HepG2 (cell line): ENCODE data around the gene SLC5A10. TPM values are rescaled to one million over a fixed set of nuclear protein-coding genes. Genes with fewer than 3 reads are reported as not detected.
A peak's percentile ranks its signal among the peaks of the same experiment; 100 is the strongest.
"Not testable (repeated sequence)": the region's sequence is repeated elsewhere in the genome, so short reads cannot be mapped to it uniquely, and the experiment has no call there.

Experiments used
- ATAC-seq: fragments of 200-7000 bp; cut with Tn5 transposase; 3 replicates; pipeline ENCODE4 v1.9.1; 2020; ENCODE audit warnings: mild to moderate bottlenecking, moderate library complexity
- BruUV-seq: library from RNA; stranded (reverse); fragments of 400-500 nt; replicated peaks from 2 replicates; lab custom pipeline; 2021; lab: Mats Ljungman, UMichigan
- CTCF ChIA-PET: fragments of 300-600 bp; formaldehyde crosslinking; extraction: SDS; loops from one replicate; lab custom pipeline; 2021; ENCODE audit warnings: low total read pairs, inconsistent platforms, low intra/inter-chr PET ratio; lab: Yijun Ruan, JAX
- POLR2A ChIA-PET: fragments of 350-600 bp; sonication (Branson Sonifier 250); formaldehyde crosslinking; loops from one replicate; lab custom pipeline; 2020; ENCODE audit warnings: antibody characterized with exemption, inconsistent platforms; lab: Yijun Ruan, JAX
- DNase-seq: peaks from one replicate; pipeline ENCODE4 v3.0.0-alpha.2; 2015; ENCODE audit warnings: low spot score
- FAIRE-seq: peaks from 3 replicates; lab custom pipeline; 2011; peaks lifted over from hg19 to GRCh38; lab: Jason Lieb, UNC
- H2AFZ ChIP-seq: one replicate; pipeline ENCODE4 v1.6.1; 2011; ENCODE audit warnings: low read length, inconsistent platforms
- H3K27ac ChIP-seq: fragments of 300-600 bp; 3 replicates; pipeline ENCODE4 v1.8.0; 2011; ENCODE audit warnings: mixed run types, mild to moderate bottlenecking, mixed read lengths, low read length, inconsistent platforms; ENCODE audit not compliant: insufficient read depth; ENCODE audit errors: extremely low read length
- H3K27me3 ChIP-seq, 2 experiments: fragments of 200-600 bp in 1 of 2; 2 replicates in 1 of 2; 3 replicates in 1 of 2; pipeline versions ENCODE4 v1.6.0 to v1.8.0; 2011; ENCODE audit warnings: low read length in 2 of 2, mild to moderate bottlenecking in 2 of 2, moderate library complexity in 2 of 2, inconsistent platforms in 1 of 2; ENCODE audit not compliant: insufficient read depth in 2 of 2, control insufficient read depth in 1 of 2
- H3K36me3 ChIP-seq, 2 experiments: fragments of 200-600 bp in 1 of 2; replicated peaks in 1 of 2; 2 replicates in 1 of 2; 3 replicates in 1 of 2; pipeline versions ENCODE4 v1.5.1 to v1.8.0; 2011; ENCODE audit warnings: low read length in 2 of 2, inconsistent platforms in 1 of 2; ENCODE audit not compliant: insufficient read depth in 2 of 2, control insufficient read depth in 1 of 2
- H3K4me1 ChIP-seq: 2 replicates; pipeline ENCODE4 v1.5.1; 2012; ENCODE audit warnings: low read length, inconsistent platforms; ENCODE audit not compliant: insufficient read depth
- H3K4me2 ChIP-seq: 2 replicates; pipeline ENCODE4 v1.6.0; 2011; ENCODE audit warnings: low read depth, low read length, inconsistent platforms
- H3K4me3 ChIP-seq, 3 experiments: fragments of 200-600 bp in 1 of 3; sonication (generic), shearing (Covaris generic) in 1 of 3; replicated peaks in 1 of 3; 2 replicates each; pipeline ENCODE4 v1.5.1; 2011 to 2016; ENCODE audit warnings: low read length in 3 of 3, inconsistent platforms in 2 of 3, low read depth in 2 of 3, mild to moderate bottlenecking in 2 of 3, control low read depth in 1 of 3, mixed read lengths in 1 of 3; ENCODE audit not compliant: insufficient read depth in 1 of 3
- H3K79me2 ChIP-seq: one replicate; pipeline ENCODE4 v1.6.1; 2011; ENCODE audit warnings: low read length, inconsistent platforms; ENCODE audit not compliant: insufficient read depth
- H3K9ac ChIP-seq: 2 replicates; pipeline ENCODE4 v1.6.0; 2011; ENCODE audit warnings: mild to moderate bottlenecking, low read depth, low read length, inconsistent platforms; ENCODE audit not compliant: insufficient read depth
- H3K9me3 ChIP-seq: 2 replicates; pipeline ENCODE4 v1.5.1; 2012; ENCODE audit warnings: mild to moderate bottlenecking, low read length
- H4K20me1 ChIP-seq: 2 replicates; pipeline ENCODE4 v1.6.0; 2011; ENCODE audit warnings: inconsistent platforms, mild to moderate bottlenecking, low read length, moderate library complexity; ENCODE audit not compliant: insufficient read depth
- WGBS: methylation state at CpG from one replicate; pipeline ENCODE4 v1.1.6; 2017; ENCODE audit warnings: low lambda C conversion rate; 5-methylcytosine and 5-hydroxymethylcytosine counted together
- in situ Hi-C: cut with HindIII; loops from 2 replicates; pipeline ENCODE4 v1.10.0; 2017; ENCODE audit warnings: low pct_unique_long_range_greater_than_20kb; ENCODE audit not compliant: extremely low pct_ligation_motif_present
- intact Hi-C: fragments of 100-400 bp; cut with micrococcal nuclease; formaldehyde crosslinking; loops from one replicate; pipeline ENCODE4 v1.10.0; 2022; ENCODE audit not compliant: unreplicated experiment
- polyA plus RNA-seq, 8 experiments: library from polyadenylated mRNA; depleted of rRNA in 3 of 8; stranded (reverse) in 7 of 8; unstranded in 1 of 8; fragments of >200 nt; fragmentation: Illumina TruSeq in 4 of 8; extraction: Trizol in 4 of 8; gene quantifications; 2 replicates each; pipeline versions ENCODE4 v1.2.1 to v1.2.3, GENCODE V29; 2011 to 2016; ENCODE audit warnings: low read depth in 4 of 8, missing spikeins in 1 of 8, mixed read lengths in 1 of 8; ENCODE audit not compliant: insufficient read depth in 1 of 8
- total RNA-seq, 5 experiments: library from RNA; depleted of rRNA; stranded (reverse); fragments of >200 nt; fragmentation: Illumina TruSeq; extraction: Trizol; gene quantifications; 2 replicates each; pipeline ENCODE4 v1.2.3, GENCODE V29; 2016; ENCODE audit warnings: low read depth in 1 of 5

Gene SLC5A10
- total and polyA plus RNA-seq, 2 of the 13 experiments (the other 11 are each of a cell fraction or from before 2014, with no cell fraction given), result 0.05 TPM; not detected in 1

- H3K4me3 ChIP-seq, H2AFZ ChIP-seq, H4K20me1 ChIP-seq, H3K36me3 ChIP-seq, CTCF ChIA-PET, DNase-seq, H3K27ac ChIP-seq, BruUV-seq, ATAC-seq, H3K9me3 ChIP-seq, H3K9ac ChIP-seq, in situ Hi-C loops, intact Hi-C loops, H3K4me2 ChIP-seq, FAIRE-seq, H3K27me3 ChIP-seq, H3K4me1 ChIP-seq, H3K79me2 ChIP-seq, POLR2A ChIA-PET: not testable (repeated sequence)
- 32% methylated on average over 5 of the region's 7 CpGs for WGBS
These were observed 95.5 kb downstream of the SLC5A10 start for GRCh38 chr17:19047510-19047909.

GRCh38 chr17:19048826-19049225 lies 96.9 kb downstream of the SLC5A10 start:
- 50% methylated on average over 2 of the region's 7 CpGs for WGBS
- H3K9ac ChIP-seq, POLR2A ChIA-PET, H3K27me3 ChIP-seq, FAIRE-seq, H3K4me1 ChIP-seq, H3K36me3 ChIP-seq, H4K20me1 ChIP-seq, intact Hi-C loops, CTCF ChIA-PET, H2AFZ ChIP-seq, BruUV-seq, in situ Hi-C loops, H3K4me2 ChIP-seq, H3K9me3 ChIP-seq, H3K79me2 ChIP-seq, DNase-seq, ATAC-seq, H3K4me3 ChIP-seq, H3K27ac ChIP-seq: not testable (repeated sequence)

DNA sequence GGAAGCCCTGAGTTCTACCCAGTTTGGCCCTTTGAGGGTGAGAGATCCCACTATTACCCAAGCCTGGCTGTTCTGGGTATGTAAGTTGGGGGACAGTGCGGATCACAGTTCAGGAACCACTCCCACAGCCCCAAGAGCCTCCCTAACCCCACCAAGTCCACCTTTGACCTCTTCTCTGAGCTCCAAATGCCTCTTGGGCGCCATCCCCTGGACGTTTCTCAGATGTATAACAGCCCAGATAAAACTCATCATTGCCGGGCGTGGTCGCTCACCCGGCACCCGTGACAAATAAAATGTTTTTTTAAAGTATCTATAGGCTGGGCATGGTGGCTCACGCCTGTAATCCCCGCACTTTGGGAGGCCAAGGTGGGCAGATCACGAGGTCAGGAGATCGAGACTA lies 103.5 kb downstream of the SLC5A10 start:
- H3K4me2 ChIP-seq, H2AFZ ChIP-seq, BruUV-seq, DNase-seq, H3K79me2 ChIP-seq, H3K4me1 ChIP-seq, POLR2A ChIA-PET, in situ Hi-C loops, intact Hi-C loops, CTCF ChIA-PET, H3K27me3 ChIP-seq, H3K27ac ChIP-seq, H4K20me1 ChIP-seq, H3K4me3 ChIP-seq, H3K36me3 ChIP-seq, H3K9me3 ChIP-seq, H3K9ac ChIP-seq: not testable (repeated sequence)
- FAIRE-seq, result peak; percentile 34
- WGBS, result no CpG with 5 or more reads among the region's 12 CpGs
- peak; percentile 85 for ATAC-seq
